GM19452 (cell line): Measurements from ENCODE around the gene PLA2G2C.
"Not testable (repeated sequence)": the region's sequence is repeated elsewhere in the genome, so short reads cannot be mapped to it uniquely, and the experiment has no call there.

ENCODE experiments used
- ATAC-seq: cut with Tn5 transposase; IDR thresholded peaks from one replicate; pipeline ENCODE4 v1.9.1; 2021; ENCODE audit not compliant: unreplicated experiment

PLA2G2C gene

GRCh38 chr1:20185834-20186782 lies at the start of gene PLA2G2C, which contains the start of gene UBXN10:
TSS of gene PLA2G2C (minus strand) at chr1:20186518. CDS start at chr1:20177363, 9,155 bp downstream.
TSS of gene UBXN10 (plus strand) at chr1:20186096. CDS start at chr1:20190562, 4,466 bp downstream.
- no peak for ATAC-seq

DNA sequence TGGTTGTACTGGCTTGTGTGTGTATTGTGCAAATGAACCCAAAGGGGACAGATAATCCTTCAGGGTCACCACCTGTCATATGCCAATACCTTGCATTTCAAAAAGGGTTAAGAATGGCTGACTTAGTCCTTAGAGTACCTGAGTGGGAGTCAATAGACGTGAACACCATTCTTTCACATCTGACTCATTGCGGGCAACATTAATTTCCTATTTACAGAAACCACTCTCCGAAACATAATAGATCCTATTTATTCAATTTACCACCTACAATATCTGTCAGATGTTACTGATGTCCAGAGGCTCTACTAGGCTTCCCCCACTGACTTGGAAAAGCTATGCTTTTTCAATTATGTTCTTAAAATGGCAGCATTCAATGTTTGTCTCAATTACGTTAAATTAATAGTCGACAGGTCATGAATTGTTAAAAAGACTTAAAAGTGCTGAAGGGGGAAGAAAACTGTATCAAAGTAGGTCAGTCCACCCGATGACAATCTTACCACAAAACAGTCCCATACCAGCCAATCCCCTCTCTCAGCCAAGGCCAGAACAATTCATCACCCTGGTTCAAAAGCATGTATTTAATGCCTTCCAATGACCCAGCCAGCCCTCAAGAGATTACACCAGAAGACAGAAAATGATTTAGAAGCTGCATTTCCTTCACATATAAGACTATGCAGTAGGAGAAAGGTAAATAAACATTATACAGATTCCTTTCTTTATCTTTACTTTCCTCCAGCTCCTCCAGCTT lies 48.6 kb upstream of the PLA2G2C start:
- no peak for ATAC-seq

DNA sequence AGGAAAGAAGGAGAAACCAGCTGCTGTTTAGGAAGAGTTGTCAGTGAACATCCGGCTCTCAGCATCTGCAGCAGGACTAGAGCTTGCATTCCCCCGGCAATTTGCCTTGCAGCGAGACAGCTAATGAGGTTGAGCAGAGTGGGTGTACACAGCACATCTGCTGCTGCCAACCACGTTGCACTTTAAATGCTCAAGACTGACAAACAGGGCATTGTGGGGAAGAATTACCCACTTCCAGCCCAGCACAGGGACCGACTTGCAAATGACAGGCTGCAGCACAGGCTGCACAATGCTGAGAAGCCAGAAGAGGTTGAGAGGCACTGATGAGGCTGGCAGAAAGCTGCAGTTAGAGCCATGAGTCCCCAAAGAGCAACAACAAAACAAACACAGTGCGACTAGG lies 47.5 kb upstream of the PLA2G2C start:
- no peak for ATAC-seq

DNA sequence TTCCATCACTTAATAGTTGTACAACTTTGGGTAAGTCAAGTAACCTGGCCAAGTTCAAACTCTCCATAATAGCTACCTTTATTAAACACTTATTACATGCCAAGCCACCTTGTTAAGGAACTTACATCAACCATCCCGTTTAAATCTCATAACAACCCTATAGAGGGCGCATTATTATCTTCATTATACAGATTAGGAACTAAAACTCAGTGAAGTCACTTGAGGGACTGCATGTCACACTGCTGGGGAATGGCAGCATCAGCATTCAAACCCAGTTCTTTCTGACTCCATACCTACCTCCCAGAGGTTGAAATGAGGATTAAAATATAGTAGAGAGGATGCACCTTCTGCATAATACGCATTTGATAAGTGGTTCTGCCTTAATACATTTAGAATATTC lies 47.1 kb upstream of the PLA2G2C start:
- ATAC-seq, result no peak

- not testable (repeated sequence) for ATAC-seq
Observed at GRCh38 chr1:20232564-20232963, 46.2 kb upstream of the PLA2G2C start.

GRCh38 chr1:20229171-20229570 lies 42.9 kb upstream of the PLA2G2C start:
- ATAC-seq, result no peak

DNA sequence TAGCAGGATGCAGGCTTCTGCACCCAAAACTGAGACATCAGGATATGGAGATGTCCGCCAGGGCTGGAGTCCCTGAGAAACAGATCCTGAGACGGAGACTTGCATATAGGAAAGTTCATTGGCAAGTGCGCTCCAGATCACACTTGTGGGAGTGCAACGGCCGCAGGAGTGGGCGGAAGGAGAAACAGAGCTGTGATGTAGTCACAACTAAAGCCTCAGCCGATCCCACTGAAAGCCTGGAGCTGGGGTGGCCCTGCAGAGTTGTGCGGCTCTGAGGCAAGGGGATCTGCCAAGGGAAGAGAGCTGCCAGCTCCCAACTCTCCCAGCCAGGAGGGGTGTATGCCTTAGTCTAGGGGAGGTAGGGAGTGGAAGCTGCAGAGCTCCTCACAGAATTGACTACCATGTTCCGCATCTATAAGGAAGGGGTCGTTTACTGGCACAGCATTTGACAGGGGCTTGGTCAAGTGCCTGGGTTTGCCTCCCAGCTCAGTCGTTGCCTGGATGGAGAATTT lies 42.1 kb upstream of the PLA2G2C start:
- ATAC-seq, result no peak

DNA sequence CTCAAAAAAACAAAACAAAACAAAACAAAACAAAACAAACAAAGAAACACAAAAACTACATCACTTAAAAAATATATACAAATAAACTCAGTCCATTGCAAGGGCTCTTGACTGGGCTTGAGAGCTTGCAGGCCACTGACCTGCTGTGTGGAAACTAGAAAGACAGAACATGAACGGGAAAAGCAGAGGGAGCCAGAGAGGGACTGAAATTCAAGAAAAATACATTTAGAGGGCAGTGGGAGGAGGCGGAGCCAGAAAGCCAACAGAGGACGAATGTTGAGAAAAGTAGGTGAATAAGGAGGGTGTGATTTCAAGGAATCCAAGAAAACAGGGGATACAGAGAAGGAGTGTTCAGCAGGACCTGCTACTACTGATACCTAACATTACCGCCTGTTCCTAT lies 41.4 kb upstream of the PLA2G2C start:
- no peak for ATAC-seq

DNA sequence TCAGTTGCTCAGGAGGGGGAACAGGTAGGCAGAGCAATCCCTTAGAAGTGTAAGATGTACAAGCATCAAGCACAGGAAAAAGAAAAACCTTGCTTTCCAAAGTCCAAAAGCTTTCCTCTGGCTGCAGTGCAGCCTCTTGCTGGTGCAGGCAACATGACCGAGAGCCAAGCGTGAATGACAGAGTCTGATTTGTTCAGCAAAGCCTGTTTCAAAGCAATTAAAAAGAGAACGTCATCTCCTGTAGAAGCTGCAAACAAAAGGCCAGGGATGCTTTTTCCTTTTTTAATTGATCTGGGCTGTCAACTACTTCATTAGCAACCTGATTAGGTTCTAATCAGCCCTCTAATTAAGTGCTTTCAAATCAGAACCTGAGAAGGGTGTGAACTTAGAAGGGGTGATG lies 38.2 kb upstream of the PLA2G2C start:
- ATAC-seq, result no peak

DNA sequence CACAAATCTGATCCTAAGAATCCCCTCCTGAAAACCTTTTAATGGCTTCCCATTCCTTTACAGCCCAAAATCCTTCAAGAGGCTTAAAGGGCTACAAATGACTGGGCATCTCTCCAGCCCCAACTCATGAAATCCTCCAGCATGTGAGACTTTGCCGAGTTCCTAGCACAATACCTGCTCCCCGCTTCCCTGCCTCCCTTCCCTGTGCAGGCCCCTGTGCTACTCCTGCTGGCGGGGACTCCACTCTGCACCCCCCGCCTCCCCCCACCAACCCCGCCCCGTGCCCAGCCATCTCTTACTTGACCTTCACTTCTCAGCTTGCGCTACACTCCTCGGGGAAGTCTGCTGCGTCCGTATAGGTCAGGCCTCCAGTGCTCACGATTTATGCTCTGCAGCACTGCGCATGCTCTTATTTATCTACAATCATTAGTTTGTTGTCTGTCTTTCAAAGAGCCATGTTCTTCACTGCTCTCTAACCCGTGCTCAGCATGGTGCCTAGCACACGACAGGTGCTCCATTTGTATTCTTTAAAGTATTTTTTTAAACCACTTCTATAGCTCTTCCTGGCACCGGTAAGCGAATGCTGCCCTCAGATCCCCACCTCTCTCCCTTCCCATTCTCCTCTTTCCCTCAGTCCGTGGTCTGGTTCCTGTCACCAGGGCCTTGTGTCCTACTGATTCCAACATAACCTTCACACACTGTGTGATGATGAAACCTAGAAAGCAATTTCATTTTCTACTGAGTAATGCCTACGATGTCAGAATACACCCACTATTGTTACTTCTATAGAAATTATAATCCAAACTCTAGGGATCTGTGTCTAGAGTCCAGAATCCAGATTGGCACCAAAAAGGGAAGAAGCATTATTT lies 37.5 kb upstream of the PLA2G2C start:
- ATAC-seq, result no peak

DNA sequence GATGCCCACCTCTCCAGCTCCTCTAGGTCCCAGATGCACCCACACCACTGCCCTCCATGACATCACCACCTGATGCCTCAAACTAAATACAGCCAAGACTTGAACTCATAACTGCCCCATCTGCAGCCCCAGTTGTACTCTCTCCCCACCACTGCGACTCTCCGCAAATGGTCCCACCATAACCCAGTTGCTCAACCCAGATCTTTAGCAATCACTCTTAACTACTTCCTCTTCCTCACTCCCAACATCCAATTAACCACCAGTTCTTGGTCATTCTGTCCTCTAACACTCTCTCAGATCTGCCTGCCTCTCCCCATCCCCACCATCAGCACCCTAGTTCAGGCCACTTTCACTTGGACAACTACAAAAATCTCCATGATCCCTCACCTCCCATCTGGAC lies 36.8 kb upstream of the PLA2G2C start:
- ATAC-seq, result no peak

GRCh38 chr1:20220036-20220435 lies 33.7 kb upstream of the PLA2G2C start:
- no peak for ATAC-seq

DNA sequence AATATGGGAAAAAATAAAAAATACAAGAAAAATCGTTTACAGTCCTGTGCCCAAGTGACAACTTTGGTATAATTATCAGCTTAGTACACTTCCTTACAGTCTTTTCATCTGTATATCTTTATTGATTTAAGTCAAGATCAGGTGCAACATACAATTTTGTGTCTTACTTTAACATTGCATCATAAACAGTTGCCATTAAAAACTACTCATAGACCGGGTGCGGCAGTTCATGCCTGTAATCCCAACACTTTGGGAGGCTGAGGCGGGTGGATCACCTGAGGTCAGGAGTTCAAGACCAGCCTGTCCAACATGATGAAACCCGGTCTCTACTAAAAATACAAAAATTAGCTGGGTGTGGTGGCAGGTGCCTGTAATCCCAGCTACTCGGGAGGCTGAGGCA lies 32.7 kb upstream of the PLA2G2C start:
- not testable (repeated sequence) for ATAC-seq

- no peak for ATAC-seq
Observed at GRCh38 chr1:20216574-20216973, 30.3 kb upstream of the PLA2G2C start.

DNA sequence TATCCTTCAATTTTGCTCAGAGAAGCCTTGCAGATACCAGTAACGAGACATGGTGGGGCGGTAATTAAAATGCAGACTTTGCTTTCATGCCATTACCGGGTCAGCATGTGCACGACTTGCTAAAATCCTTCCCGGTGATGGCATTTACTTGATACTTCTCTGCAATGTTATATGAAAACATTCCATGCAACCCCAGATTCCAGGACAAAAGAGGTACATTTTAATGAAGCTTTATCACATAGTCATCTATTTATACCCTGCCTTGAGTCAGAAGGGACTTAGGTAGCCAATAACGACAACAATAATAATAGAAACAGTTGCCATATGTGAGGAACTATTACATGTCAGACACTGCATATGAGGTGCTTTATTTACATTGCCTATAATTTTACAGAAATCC lies 29.4 kb upstream of the PLA2G2C start:
- no peak for ATAC-seq

DNA sequence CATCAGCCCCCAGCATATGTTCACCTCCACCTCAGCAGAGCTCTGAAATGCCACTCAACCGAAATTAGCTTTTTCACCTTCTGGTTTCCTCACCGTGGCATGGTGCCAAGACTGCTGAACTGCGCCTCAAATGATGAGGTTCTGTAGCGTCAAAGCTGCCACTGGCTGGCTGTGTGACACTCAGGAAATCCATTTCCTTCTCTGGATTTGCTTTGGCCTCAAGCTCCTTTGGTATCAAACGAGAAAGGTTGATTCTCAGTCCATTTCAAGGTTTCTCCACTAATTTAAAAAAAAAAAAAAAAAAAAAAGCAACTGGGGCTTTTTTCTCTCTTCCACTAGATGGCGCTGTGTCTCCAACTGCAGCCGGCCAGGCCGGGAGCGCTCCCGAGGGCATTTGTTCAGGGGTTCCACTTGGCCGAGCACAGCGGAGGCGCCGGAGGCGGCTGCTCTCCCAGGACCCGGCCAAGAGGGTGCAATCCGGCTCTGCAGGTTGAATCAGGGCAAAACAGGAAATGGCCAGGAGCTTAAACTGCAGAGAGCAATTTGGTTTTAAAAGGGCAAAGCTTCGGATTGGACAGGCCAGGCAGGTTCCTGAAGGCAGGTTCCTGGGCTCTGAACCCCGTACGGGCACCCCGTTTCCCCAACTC lies 26.5 kb upstream of the PLA2G2C start:
- ATAC-seq, result no peak

DNA sequence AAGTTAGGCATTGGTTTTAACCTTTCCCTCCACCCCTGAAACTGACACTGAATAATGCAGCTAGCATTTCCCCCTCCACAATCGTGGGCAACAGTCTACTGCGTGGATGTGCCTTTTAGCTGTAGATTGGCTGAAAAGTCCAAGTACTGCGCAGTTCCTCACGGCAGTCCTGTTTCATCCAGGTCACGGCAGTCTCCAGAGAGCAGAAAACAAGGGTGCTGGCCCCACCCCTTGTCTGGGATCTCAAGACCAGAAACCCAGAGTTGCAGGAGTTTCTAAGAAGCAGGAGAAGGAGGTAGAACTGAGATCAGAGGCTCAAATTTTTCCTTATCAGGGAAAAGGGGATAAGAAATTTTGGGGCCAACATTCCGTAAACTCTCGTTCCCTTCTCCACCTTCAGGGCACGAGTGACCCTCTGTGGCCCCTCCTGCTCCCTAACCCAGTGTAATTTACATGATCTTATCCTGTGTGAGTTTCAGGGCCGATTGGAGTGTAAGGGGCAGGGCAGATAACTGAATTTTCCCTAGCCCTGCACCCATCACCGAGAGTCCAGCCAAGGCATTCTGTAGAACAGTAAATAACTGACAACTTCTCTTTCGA lies 25.9 kb upstream of the PLA2G2C start:
- ATAC-seq, result no peak

- no peak for ATAC-seq
Observed at GRCh38 chr1:20211511-20211931, 25.2 kb upstream of the PLA2G2C start.

DNA sequence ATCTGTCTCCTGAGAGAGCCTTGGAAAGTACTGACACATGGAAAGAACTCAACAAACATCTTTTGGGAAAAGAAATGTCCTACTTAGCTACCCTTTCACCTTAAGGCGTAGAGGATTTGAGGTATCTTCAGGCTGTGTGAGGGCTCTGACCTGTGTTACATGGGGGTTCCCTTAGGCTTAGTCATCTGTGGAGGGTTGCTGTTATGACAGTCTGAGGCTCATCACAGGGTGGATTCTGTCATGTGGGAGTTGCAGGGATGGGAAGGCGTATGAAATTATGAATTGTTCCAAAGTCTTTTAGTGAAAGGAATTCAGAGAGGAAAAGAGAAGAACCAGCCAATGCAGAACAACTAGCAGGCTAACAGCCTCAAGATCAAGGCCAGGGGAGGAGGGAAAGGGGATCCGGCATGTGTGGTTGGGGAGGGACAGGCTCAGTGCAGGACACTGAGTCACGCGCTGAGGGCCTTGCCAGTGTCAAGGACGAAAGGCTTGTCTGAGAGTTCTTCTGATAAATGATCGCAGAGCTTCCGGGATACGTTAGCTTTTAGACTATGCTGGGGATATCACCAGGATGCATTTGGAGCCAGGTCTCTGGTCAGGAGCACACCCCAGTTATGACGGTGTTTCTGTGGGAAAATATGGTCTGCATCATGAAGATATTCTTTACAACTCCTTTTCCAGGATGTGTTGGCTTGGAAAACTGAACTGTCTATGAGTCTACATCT lies 24.6 kb upstream of the PLA2G2C start:
- no peak for ATAC-seq
